ENCODE data around the gene CHAF1A. TPM values are rescaled to one million over a fixed set of nuclear protein-coding genes. Genes with fewer than 3 reads are reported as not detected.

Gene CHAF1A
- polyA plus RNA-seq, 1 donor from 2014 or later, result 9.4 TPM

GRCh38 chr19:4464815-4465581, 62.6 kb downstream of the CHAF1A start:
- no peak overlapping the region for H2AFZ ChIP-seq (ENCODE audit: low read depth, low read length)
- H3K36me3 ChIP-seq (ENCODE audit: insufficient read depth, low read length), result no peaks in the 10 kb centered on the region
- H3K4me3 ChIP-seq (ENCODE audit: low read length), result no peak overlapping the region
- H3K27me3 ChIP-seq (ENCODE audit: insufficient read depth, low read depth, low read length), result no peaks in the 10 kb centered on the region
- H3K4me2 ChIP-seq (ENCODE audit: low read length), result no peak overlapping the region
- H3K9ac ChIP-seq (ENCODE audit: low read length), result no peak overlapping the region
- H3K9me3 ChIP-seq (ENCODE audit: low read length), result no peaks in the 10 kb centered on the region
- H3K9me2 ChIP-seq (ENCODE audit: insufficient read depth, low read length), result no peaks in the 10 kb centered on the region
- H3K27ac ChIP-seq (ENCODE audit: low read length), result no peak overlapping the region
- no peaks in the 10 kb centered on the region for H3F3A ChIP-seq (ENCODE audit: insufficient read depth, low read length, poor library complexity, severe bottlenecking)
- no peaks in the 10 kb centered on the region for H3K79me2 ChIP-seq (replicated peaks; ENCODE audit: insufficient read depth, low read length)
- no peak for TF ChIP-seq EZH2 (IDR thresholded peaks at IDR 0.05; ENCODE audit: borderline replicate concordance, insufficient read depth, low read length, poor library complexity, severe bottlenecking)
- no peak for TF ChIP-seq SMC3 (conservative IDR thresholded peaks at IDR 0.05; ENCODE audit: poor library complexity)
- no peak for TF ChIP-seq EP300 (conservative IDR thresholded peaks at IDR 0.05; ENCODE audit: poor library complexity, severe bottlenecking)
- TF ChIP-seq POLR2AphosphoS5 (IDR thresholded peaks at IDR 0.05), result no peak
- no peak for TF ChIP-seq RAD21 (conservative IDR thresholded peaks at IDR 0.05)
- no peak for TF ChIP-seq CTCF (IDR thresholded peaks at IDR 0.05; ENCODE audit: poor library complexity, severe bottlenecking)
- TF ChIP-seq TAF1 (IDR thresholded peaks at IDR 0.05; ENCODE audit: low read depth), result no peak
- TF ChIP-seq, protein P1, sequence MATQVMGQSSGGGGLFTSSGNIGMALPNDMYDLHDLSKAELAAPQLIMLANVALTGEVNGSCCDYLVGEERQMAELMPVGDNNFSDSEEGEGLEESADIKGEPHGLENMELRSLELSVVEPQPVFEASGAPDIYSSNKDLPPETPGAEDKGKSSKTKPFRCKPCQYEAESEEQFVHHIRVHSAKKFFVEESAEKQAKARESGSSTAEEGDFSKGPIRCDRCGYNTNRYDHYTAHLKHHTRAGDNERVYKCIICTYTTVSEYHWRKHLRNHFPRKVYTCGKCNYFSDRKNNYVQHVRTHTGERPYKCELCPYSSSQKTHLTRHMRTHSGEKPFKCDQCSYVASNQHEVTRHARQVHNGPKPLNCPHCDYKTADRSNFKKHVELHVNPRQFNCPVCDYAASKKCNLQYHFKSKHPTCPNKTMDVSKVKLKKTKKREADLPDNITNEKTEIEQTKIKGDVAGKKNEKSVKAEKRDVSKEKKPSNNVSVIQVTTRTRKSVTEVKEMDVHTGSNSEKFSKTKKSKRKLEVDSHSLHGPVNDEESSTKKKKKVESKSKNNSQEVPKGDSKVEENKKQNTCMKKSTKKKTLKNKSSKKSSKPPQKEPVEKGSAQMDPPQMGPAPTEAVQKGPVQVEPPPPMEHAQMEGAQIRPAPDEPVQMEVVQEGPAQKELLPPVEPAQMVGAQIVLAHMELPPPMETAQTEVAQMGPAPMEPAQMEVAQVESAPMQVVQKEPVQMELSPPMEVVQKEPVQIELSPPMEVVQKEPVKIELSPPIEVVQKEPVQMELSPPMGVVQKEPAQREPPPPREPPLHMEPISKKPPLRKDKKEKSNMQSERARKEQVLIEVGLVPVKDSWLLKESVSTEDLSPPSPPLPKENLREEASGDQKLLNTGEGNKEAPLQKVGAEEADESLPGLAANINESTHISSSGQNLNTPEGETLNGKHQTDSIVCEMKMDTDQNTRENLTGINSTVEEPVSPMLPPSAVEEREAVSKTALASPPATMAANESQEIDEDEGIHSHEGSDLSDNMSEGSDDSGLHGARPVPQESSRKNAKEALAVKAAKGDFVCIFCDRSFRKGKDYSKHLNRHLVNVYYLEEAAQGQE (IDR thresholded peaks at IDR 0.05; ENCODE audit: borderline replicate concordance), result no peak
- H4K20me1 ChIP-seq (ENCODE audit: insufficient read depth), result no peaks in the 10 kb centered on the region

GRCh38 chr19:4467835-4468234, 65.4 kb downstream of the CHAF1A start:
- no peaks in the 10 kb centered on the region for H3K36me3 ChIP-seq (ENCODE audit: insufficient read depth, low read length)

More at GRCh38 chr19:4467835-4468234, 65.4 kb downstream of the CHAF1A start:
- no peak overlapping the region for H3K9ac ChIP-seq (ENCODE audit: low read length)
- H2AFZ ChIP-seq (ENCODE audit: low read depth, low read length), result no peak overlapping the region
- H3K9me2 ChIP-seq (ENCODE audit: insufficient read depth, low read length), result no peaks in the 10 kb centered on the region
- no peaks in the 10 kb centered on the region for H4K20me1 ChIP-seq (ENCODE audit: insufficient read depth)
- no peak for TF ChIP-seq EP300 (conservative IDR thresholded peaks at IDR 0.05; ENCODE audit: poor library complexity, severe bottlenecking)
- TF ChIP-seq MXI1 (conservative IDR thresholded peaks at IDR 0.05; ENCODE audit: poor library complexity, severe bottlenecking), result no peak
- no peak for TF ChIP-seq RAD21 (conservative IDR thresholded peaks at IDR 0.05)
- TF ChIP-seq POLR2AphosphoS5 (IDR thresholded peaks at IDR 0.05), result no peak
- no peak for TF ChIP-seq CTCF (IDR thresholded peaks at IDR 0.05; ENCODE audit: poor library complexity, severe bottlenecking)
- TF ChIP-seq, protein P1 (IDR thresholded peaks at IDR 0.05; ENCODE audit: borderline replicate concordance), result no peak
- TF ChIP-seq TAF1 (IDR thresholded peaks at IDR 0.05; ENCODE audit: low read depth), result no peak
- TF ChIP-seq EZH2 (IDR thresholded peaks at IDR 0.05; ENCODE audit: borderline replicate concordance, insufficient read depth, low read length, poor library complexity, severe bottlenecking), result no peak
- no peak for TF ChIP-seq SMC3 (conservative IDR thresholded peaks at IDR 0.05; ENCODE audit: poor library complexity)
- H3F3A ChIP-seq (ENCODE audit: insufficient read depth, low read length, poor library complexity, severe bottlenecking), result peaks cover 3% of the 10 kb centered on the region
- H3K9me3 ChIP-seq (ENCODE audit: low read length), result no peaks in the 10 kb centered on the region
- no peak overlapping the region for H3K4me3 ChIP-seq (ENCODE audit: low read length)
- no peak overlapping the region for H3K27ac ChIP-seq (ENCODE audit: low read length)
- H3K27me3 ChIP-seq (ENCODE audit: insufficient read depth, low read depth, low read length), result no peaks in the 10 kb centered on the region
- H3K4me2 ChIP-seq (ENCODE audit: low read length), result no peak overlapping the region
- H3K79me2 ChIP-seq (replicated peaks; ENCODE audit: insufficient read depth, low read length), result peaks cover 5% of the 10 kb centered on the region
